Caco-2 (cell line): ENCODE measurements around the gene NELFCD. TPM values are rescaled to one million over a fixed set of nuclear protein-coding genes. Genes with fewer than 3 reads are reported as not detected.

Source experiments
- BruUV-seq: library from RNA; stranded (reverse); fragments of 400-500 nt; replicated peaks from 2 replicates; lab custom pipeline; 2021; lab: Mats Ljungman, UMichigan
- CTCF ChIA-PET: fragments of 300-600 bp; sonication (Branson Sonifier 250); formaldehyde crosslinking; loops from one replicate; lab custom pipeline; 2022; ENCODE audit warnings: antibody characterized with exemption; lab: Charles Lee
- POLR2A ChIA-PET: fragments of 300-600 bp; sonication (Branson Sonifier 250); formaldehyde crosslinking; loops from one replicate; lab custom pipeline; 2022; ENCODE audit warnings: antibody characterized with exemption; lab: Charles Lee
- DNase-seq, 2 experiments: peaks; one replicate each; pipeline versions ENCODE4 v3.0.0 to v3.0.0-alpha.2; 2020 to 2022
- H3K27me3 ChIP-seq: replicated peaks from 2 replicates; pipeline ENCODE4 v1.6.0; 2011; ENCODE audit warnings: low read length; ENCODE audit not compliant: control insufficient read depth, insufficient read depth
- H3K36me3 ChIP-seq: 2 replicates; pipeline ENCODE4 v1.5.1; 2011; ENCODE audit warnings: low read length; ENCODE audit not compliant: control insufficient read depth, insufficient read depth
- H3K4me1 ChIP-seq: fragments of 250-450 bp; sonication (Bioruptor Pico); 2 replicates; pipeline ENCODE4 v1.5.1; 2020; ENCODE audit warnings: mild to moderate bottlenecking
- H3K4me3 ChIP-seq: 2 replicates; pipeline ENCODE4 v1.5.1; 2011; ENCODE audit warnings: low read depth, mild to moderate bottlenecking, control low read depth, low read length
- H3K9me3 ChIP-seq: fragments of 250-450 bp; sonication (Bioruptor Pico); 2 replicates; pipeline ENCODE4 v1.5.1; 2020; ENCODE audit warnings: mild to moderate bottlenecking, moderate library complexity
- H3K27ac Mint-ChIP-seq: one replicate; pipeline ENCODE4 v1.8.0; 2022; ENCODE audit warnings: mixed read lengths; ENCODE audit not compliant: unreplicated experiment
- H3K27me3 Mint-ChIP-seq: one replicate; pipeline ENCODE4 v1.8.0; 2022; ENCODE audit warnings: mixed read lengths; ENCODE audit not compliant: insufficient read depth, unreplicated experiment
- H3K36me3 Mint-ChIP-seq: one replicate; pipeline ENCODE4 v1.8.0; 2022; ENCODE audit warnings: mild to moderate bottlenecking, mixed read lengths; ENCODE audit not compliant: insufficient read depth, unreplicated experiment
- H3K4me1 Mint-ChIP-seq: one replicate; pipeline ENCODE4 v1.8.0; 2022; ENCODE audit warnings: low read depth, mixed read lengths; ENCODE audit not compliant: unreplicated experiment
- H3K4me3 Mint-ChIP-seq: one replicate; pipeline ENCODE4 v1.8.0; 2022; ENCODE audit warnings: mild to moderate bottlenecking, moderate library complexity, mixed read lengths; ENCODE audit not compliant: unreplicated experiment
- H3K9me3 Mint-ChIP-seq: one replicate; pipeline ENCODE4 v1.8.0; 2022; ENCODE audit warnings: mixed read lengths; ENCODE audit not compliant: unreplicated experiment
- CTCF ChIP-seq, 2 experiments: fragments of 200-600 bp in 1 of 2; IDR thresholded peaks; 1 replicate in 1 of 2; 2 replicates in 1 of 2; pipeline versions ENCODE4 v1.5.1 to v1.8.0; 2011 to 2022; ENCODE audit warnings: antibody characterized with exemption in 1 of 2, control low read depth in 1 of 2, inconsistent platforms in 1 of 2, low read depth in 1 of 2, low read length in 1 of 2, mild to moderate bottlenecking in 1 of 2, moderate library complexity in 1 of 2; ENCODE audit not compliant: insufficient read depth in 1 of 2, severe bottlenecking in 1 of 2, unreplicated experiment in 1 of 2
- intact Hi-C: fragments of 100-400 bp; cut with micrococcal nuclease; formaldehyde crosslinking; loops from one replicate; pipeline ENCODE4 v1.10.0; 2022; ENCODE audit not compliant: unreplicated experiment
- total RNA-seq: library from RNA; stranded (reverse); gene quantifications from 2 replicates; pipeline ENCODE4 v1.2.3, GENCODE V29; 2022

NELFCD gene
- total RNA-seq, 1 experiment from 2014 or later, result 230 TPM

DNA sequence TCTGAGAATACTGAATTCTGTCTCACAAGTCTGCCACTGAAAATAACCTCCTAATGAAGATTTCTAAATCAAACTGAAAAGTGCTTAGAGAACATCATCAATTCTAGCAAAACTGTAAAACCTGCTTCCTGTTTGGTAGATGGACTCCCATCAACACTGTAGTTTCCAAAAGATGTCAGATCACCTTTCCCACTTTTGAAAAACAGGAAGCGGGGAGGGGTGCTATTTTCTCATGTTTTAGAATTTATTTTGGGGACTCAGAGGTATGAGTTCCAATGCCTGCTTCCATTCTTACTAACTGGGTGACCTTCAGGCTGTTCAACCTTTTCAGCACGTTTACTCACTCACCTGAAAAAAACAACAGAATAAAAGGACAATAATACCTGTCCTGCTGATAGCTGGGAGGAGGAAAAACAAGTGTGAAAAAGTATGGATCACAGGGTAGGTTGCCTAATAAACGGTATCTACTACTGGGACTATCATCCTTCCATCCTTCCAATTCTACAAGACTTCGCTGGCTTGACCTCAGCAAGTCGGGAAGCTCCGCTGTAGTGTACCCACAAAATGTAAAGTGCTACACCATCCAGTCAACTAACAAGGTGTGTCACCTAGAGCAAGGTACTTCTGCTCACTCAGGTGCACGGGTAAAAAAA lies 50.0 kb downstream of the NELFCD start:
- ChIA-PET CTCF (interaction anchor here (0.6 to 1.2 kb wide), 3 partner anchors 17 to 165 kb away, joined by 3 to 4 read pairs (median 4); no protein-coding TSS in a partner anchor), POLR2A (interaction anchor here (1.6 to 2.3 kb wide), 4 partner anchors 11 to 50 kb away, joined by 6 to 56 read pairs (median 20); partner anchors contain the start of genes NELFCD and PRELID3B)
- Histone ChIP-seq H3K9me3 (no peaks in the 10 kb centered on the region), H3K27me3 (no peaks in the 10 kb centered on the region), H3K36me3 (peaks cover 9% of the 10 kb centered on the region), H3K4me3 (peak overlapping the region; percentile 94), H3K4me1 (peaks cover 21% of the 10 kb centered on the region)
- DNase-seq, result no peak
- Mint-ChIP-seq H3K9me3 (no peaks in the 10 kb centered on the region), H3K27me3 (no peaks in the 10 kb centered on the region), H3K4me3 (peak overlapping the region; percentile 85), H3K36me3 (peaks cover 93% of the 10 kb centered on the region), H3K4me1 (peaks cover 13% of the 10 kb centered on the region), H3K27ac (peak overlapping the region; percentile 90)
- no peak for TF ChIP-seq CTCF (IDR thresholded peaks at IDR 0.05; ENCODE audit: insufficient read depth in 1 of 2, low read depth in 1 of 2, low read length in 1 of 2, severe bottlenecking in 1 of 2, unreplicated experiment in 1 of 2)
- no TSS peak for BruUV-seq
- intact Hi-C loops, result loop anchor here (5.0 kb wide), 1 partner anchor 159 kb away; no protein-coding TSS in a partner anchor

GRCh38 chr20:59031564-59032022 lies 50.5 kb downstream of the NELFCD start:
- ChIA-PET CTCF (interaction anchor here (0.6 to 1.3 kb wide), 10 partner anchors 11 to 791 kb away, joined by 3 to 11 read pairs (median 5); partner anchors contain the start of genes NELFCD and PRELID3B), POLR2A (interaction anchor here (0.6 to 2.3 kb wide), 11 partner anchors 10 to 643 kb away, joined by 4 to 56 read pairs (median 12); partner anchors contain the start of genes NELFCD, PRELID3B, TUBB1 and VAPB)
- TF ChIP-seq CTCF (IDR thresholded peaks at IDR 0.05; ENCODE audit: insufficient read depth in 1 of 2, low read depth in 1 of 2, low read length in 1 of 2, severe bottlenecking in 1 of 2, unreplicated experiment in 1 of 2), result no peak
- H3K9me3 ChIP-seq, result no peaks in the 10 kb centered on the region
- H3K4me1 ChIP-seq, result peaks cover 21% of the 10 kb centered on the region
- no TSS peak for BruUV-seq
- Mint-ChIP-seq H3K4me1 (peaks cover 13% of the 10 kb centered on the region), H3K4me3 (peak overlapping the region; percentile 85), H3K36me3 (peaks cover 93% of the 10 kb centered on the region), H3K27ac (peak overlapping the region; percentile 90), H3K27me3 (no peaks in the 10 kb centered on the region), H3K9me3 (no peaks in the 10 kb centered on the region)
- no peak for DNase-seq
- H3K27me3 ChIP-seq, result no peaks in the 10 kb centered on the region
- intact Hi-C loops, result loop anchor here (1.0 to 5.0 kb wide), 6 partner anchors 11 to 159 kb away; partner anchors contain the start of genes CTSZ, NELFCD and PRELID3B
- H3K36me3 ChIP-seq, result peaks cover 13% of the 10 kb centered on the region
- peak overlapping the region; percentile 94 for H3K4me3 ChIP-seq

- H3K27me3 ChIP-seq, result no peaks in the 10 kb centered on the region
- peaks cover 21% of the 10 kb centered on the region for H3K4me1 ChIP-seq
- intact Hi-C loops, result loop anchor here (1.0 to 5.0 kb wide), 6 partner anchors 10 to 160 kb away; partner anchors contain the start of genes CTSZ, NELFCD and PRELID3B
- no TSS peak for BruUV-seq
- H3K27me3 Mint-ChIP-seq, result no peaks in the 10 kb centered on the region
- peak in 1 of 2 experiments; percentile 32 for TF ChIP-seq CTCF (IDR thresholded peaks at IDR 0.05; ENCODE audit: insufficient read depth in 1 of 2, low read depth in 1 of 2, low read length in 1 of 2, severe bottlenecking in 1 of 2, unreplicated experiment in 1 of 2)
- peaks cover 93% of the 10 kb centered on the region for H3K36me3 Mint-ChIP-seq
- peaks cover 13% of the 10 kb centered on the region for H3K4me1 Mint-ChIP-seq
- H3K4me3 Mint-ChIP-seq, result peak within 1 kb of the TSS; percentile 85
- H3K4me3 ChIP-seq, result peak within 1 kb of the TSS; percentile 94
- peak; percentile 99 to 100 for DNase-seq
- H3K27ac Mint-ChIP-seq, result peak within 1 kb of the TSS; percentile 90
- no peaks in the 10 kb centered on the region for H3K9me3 ChIP-seq
- H3K36me3 ChIP-seq, result peaks cover 15% of the 10 kb centered on the region
- H3K9me3 Mint-ChIP-seq, result no peaks in the 10 kb centered on the region
- ChIA-PET POLR2A (interaction anchor here (0.6 to 2.3 kb wide), 27 partner anchors 10 to 908 kb away, joined by 3 to 56 read pairs (median 6); partner anchors contain the start of genes FAM217B, NELFCD, PPP1R3D and PRELID3B), CTCF (interaction anchor here (0.6 to 1.3 kb wide), 18 partner anchors 8 to 792 kb away, joined by 3 to 11 read pairs (median 4); partner anchors contain the start of genes NELFCD, PRELID3B and TUBB1)
These were observed 51.1 kb downstream of the NELFCD start, which contains the start of gene ATP5F1E for GRCh38 chr20:59032023-59032712. Gene ATP5F1E, minus strand, starts transcription at chr20:59032335. Its CDS starts 84 bp downstream, at chr20:59032251.
